GM23338 (cell line): ENCODE data around the gene ARHGAP1. TPM values are rescaled to one million over a fixed set of nuclear protein-coding genes. Genes with fewer than 3 reads are reported as not detected.

ENCODE experiments used
- ATAC-seq: fragments of 200-7000 bp; cut with Tn5 transposase; 3 replicates; pipeline ENCODE4 v1.9.1; 2020
- DNase-seq: peaks from one replicate; pipeline ENCODE4 v3.0.0-alpha.2; 2015; ENCODE audit warnings: low spot score
- H2AFZ ChIP-seq: fragments of 200-600 bp; sonication (generic); 2 replicates; pipeline ENCODE4 v1.8.0; 2016; ENCODE audit warnings: antibody characterized with exemption, mild to moderate bottlenecking, moderate library complexity
- H3F3A ChIP-seq: fragments of 200-600 bp; sonication (generic); replicated peaks from 2 replicates; pipeline ENCODE4 v1.8.0; 2017; ENCODE audit warnings: antibody characterized with exemption, mixed run types, low read depth
- H3K27ac ChIP-seq: fragments of 200-600 bp; sonication (generic); 2 replicates; pipeline ENCODE4 v1.6.1; 2016; ENCODE audit warnings: low read depth
- H3K27me3 ChIP-seq: fragments of 200-600 bp; sonication (generic); 2 replicates; pipeline ENCODE4 v1.8.0; 2016; ENCODE audit warnings: mild to moderate bottlenecking, mixed run types, moderate library complexity; ENCODE audit not compliant: insufficient read depth
- H3K36me3 ChIP-seq: fragments of 200-600 bp; sonication (generic); 2 replicates; pipeline ENCODE4 v1.8.0; 2016; ENCODE audit warnings: mild to moderate bottlenecking; ENCODE audit not compliant: insufficient read depth
- H3K4me1 ChIP-seq: fragments of 200-600 bp; sonication (generic); 2 replicates; pipeline ENCODE4 v1.8.0; 2016; ENCODE audit warnings: mild to moderate bottlenecking, moderate library complexity; ENCODE audit not compliant: insufficient read depth
- H3K4me2 ChIP-seq: fragments of 200-600 bp; sonication (generic); 2 replicates; pipeline ENCODE4 v1.7.1; 2017; ENCODE audit warnings: mixed run types
- H3K4me3 ChIP-seq: fragments of 200-600 bp; sonication (generic); 2 replicates; pipeline ENCODE4 v1.6.1; 2016; ENCODE audit warnings: mixed run types
- H3K79me2 ChIP-seq: fragments of 200-600 bp; sonication (generic); replicated peaks from 2 replicates; pipeline ENCODE4 v1.8.0; 2017; ENCODE audit warnings: mild to moderate bottlenecking; ENCODE audit not compliant: insufficient read depth
- H3K9me2 ChIP-seq: fragments of 200-600 bp; sonication (generic); 2 replicates; pipeline ENCODE4 v1.8.0; 2017; ENCODE audit not compliant: insufficient read depth
- H4K20me1 ChIP-seq: fragments of 200-600 bp; sonication (generic); replicated peaks from 2 replicates; pipeline ENCODE4 v1.8.0; 2017; ENCODE audit warnings: mild to moderate bottlenecking; ENCODE audit not compliant: insufficient read depth
- H3K27ac Mint-ChIP-seq: 2 replicates; pipeline ENCODE4 v1.8.0; 2020; ENCODE audit warnings: inconsistent platforms, mild to moderate bottlenecking, moderate library complexity, mixed read lengths
- H3K27me3 Mint-ChIP-seq: 3 replicates; pipeline ENCODE4 v1.8.0; 2022; ENCODE audit warnings: low read depth, mild to moderate bottlenecking, moderate library complexity, mixed read lengths, inconsistent platforms; ENCODE audit not compliant: insufficient read depth, poor library complexity
- H3K36me3 Mint-ChIP-seq: 3 replicates; pipeline ENCODE4 v1.8.0; 2021; ENCODE audit warnings: low read depth, mild to moderate bottlenecking, inconsistent platforms, moderate library complexity, mixed read lengths
- H3K4me1 Mint-ChIP-seq: 3 replicates; pipeline ENCODE4 v1.8.0; 2020; ENCODE audit warnings: mild to moderate bottlenecking, inconsistent platforms, mixed read lengths
- H3K4me3 Mint-ChIP-seq: 3 replicates; pipeline ENCODE4 v1.8.0; 2021; ENCODE audit warnings: moderate library complexity, mild to moderate bottlenecking, inconsistent platforms, mixed read lengths
- H3K9me3 Mint-ChIP-seq: 3 replicates; pipeline ENCODE4 v1.8.0; 2020; ENCODE audit warnings: moderate library complexity, mild to moderate bottlenecking, inconsistent platforms, mixed read lengths
- CREB1 ChIP-seq: fragments of 250-450 bp; sonication (Bioruptor Pico); IDR thresholded peaks from 2 replicates; pipeline ENCODE4 v1.5.0; 2020; ENCODE audit warnings: low read depth, mild to moderate bottlenecking, moderate library complexity
- EZH2phosphoT487 ChIP-seq: fragments of 200-600 bp; sonication (generic); IDR thresholded peaks from one replicate; pipeline ENCODE4 v1.8.1; 2018; ENCODE audit warnings: antibody characterized with exemption; ENCODE audit not compliant: unreplicated experiment
- JUNB ChIP-seq: IDR thresholded peaks from one replicate; pipeline ENCODE4 v1.6.1; 2016; ENCODE audit warnings: antibody characterized with exemption; ENCODE audit not compliant: unreplicated experiment
- NANOG ChIP-seq: IDR thresholded peaks from 2 replicates; pipeline ENCODE4 v1.6.1; 2016; ENCODE audit warnings: antibody characterized with exemption, borderline replicate concordance
- STAT1 ChIP-seq: IDR thresholded peaks from one replicate; pipeline ENCODE4 v1.6.1; 2016; ENCODE audit warnings: antibody characterized with exemption; ENCODE audit not compliant: unreplicated experiment
- polyA plus RNA-seq: library from polyadenylated mRNA; unstranded; fragments of >200 nt; fragmentation: Nextera tagmentation; extraction: Ambion mirVana; gene quantifications from 2 replicates; pipeline ENCODE4 v1.2.1, GENCODE V29; 2016
- total RNA-seq: library from RNA; depleted of rRNA; stranded (reverse); fragments of >200 nt; shearing (Covaris generic); gene quantifications from 2 replicates; pipeline ENCODE4 v1.2.3, GENCODE V29; 2014
- TF ChIP-seq, protein P1 (sequence below): fragments of 250-450 bp; sonication (Bioruptor Pico); IDR thresholded peaks from 2 replicates; pipeline ENCODE4 v1.5.0; 2020; ENCODE audit warnings: mild to moderate bottlenecking, moderate library complexity
- TF ChIP-seq, protein P2 (sequence below): IDR thresholded peaks from one replicate; pipeline ENCODE4 v1.6.1; 2018; ENCODE audit warnings: antibody characterized with exemption; ENCODE audit not compliant: unreplicated experiment
- TF ChIP-seq, protein P3 (sequence below): IDR thresholded peaks from 2 replicates; pipeline ENCODE4 v1.6.1; 2016; ENCODE audit warnings: antibody characterized with exemption
- TF ChIP-seq, protein P4 (sequence below), 2 experiments: fragments of 200-600 bp in 1 of 2; sonication (generic) in 1 of 2; conservative IDR thresholded peaks; 2 replicates each; pipeline versions ENCODE4 v1.5.1 to v1.6.1; 2016 to 2017; ENCODE audit warnings: antibody characterized with exemption in 2 of 2, low read depth in 2 of 2, mild to moderate bottlenecking in 2 of 2, moderate library complexity in 1 of 2

Gene ARHGAP1
- total and polyA plus RNA-seq, 2 experiments from 2014 or later = 23.4 to 38.1 TPM

DNA sequence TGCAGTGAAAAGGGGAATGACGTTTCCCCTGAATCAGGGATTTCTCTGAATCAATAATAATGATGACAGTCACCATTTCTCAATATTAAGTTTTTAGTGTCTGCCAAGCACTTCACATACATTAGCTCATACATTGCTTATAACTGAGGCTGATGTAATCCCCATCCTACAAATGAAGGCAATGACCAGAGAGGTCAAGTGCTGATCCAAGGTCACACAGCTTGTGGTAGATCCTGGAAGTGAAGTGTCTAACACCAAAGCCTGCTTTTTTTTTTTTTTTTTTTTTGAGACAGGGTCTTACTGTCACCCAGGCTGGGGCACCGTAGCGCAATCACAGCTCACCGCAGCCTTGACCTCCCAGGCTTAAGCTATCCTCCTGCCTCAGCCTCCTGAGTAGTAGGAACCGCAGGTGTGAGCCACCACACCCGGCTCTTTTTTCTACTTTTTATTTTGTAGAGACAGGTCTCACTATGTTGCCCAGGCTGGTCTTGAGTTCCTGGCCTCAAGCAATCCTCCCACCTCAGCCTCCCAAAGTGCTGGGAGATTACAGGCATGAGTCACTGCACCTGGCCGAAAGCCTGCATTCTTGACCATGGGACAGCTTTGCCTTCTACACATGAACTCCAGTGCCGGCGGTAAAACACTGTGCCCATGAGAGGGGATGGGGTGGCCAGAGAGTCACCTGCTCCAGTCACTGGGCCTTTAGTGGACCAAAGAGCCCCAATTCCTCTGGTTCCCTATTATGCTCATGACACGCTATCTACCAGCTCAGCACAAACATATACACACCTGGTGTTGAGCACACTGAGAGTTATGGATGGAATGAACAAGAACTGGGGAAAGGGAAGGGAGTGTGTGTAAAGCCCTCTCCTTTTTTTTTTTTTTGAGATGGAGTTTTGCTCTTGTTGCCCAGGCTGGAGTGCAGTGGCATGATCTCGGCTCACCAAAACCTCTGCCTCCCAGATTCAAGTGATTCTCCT is 17.4 kb downstream of the ARHGAP1 start:
- H3K36me3 ChIP-seq = no peaks in the 10 kb centered on the region
- no peaks in the 10 kb centered on the region for H3K27me3 ChIP-seq
- Mint-ChIP-seq H3K27me3 (peaks cover 4% of the 10 kb centered on the region), H3K27ac (no peak overlapping the region), H3K4me1 (no peaks in the 10 kb centered on the region), H3K9me3 (no peaks in the 10 kb centered on the region), H3K4me3 (no peak overlapping the region), H3K36me3 (peaks cover 12% of the 10 kb centered on the region; the same call in 2 of the 3 replicates)
- no peak overlapping the region for H2AFZ ChIP-seq
- no peak overlapping the region for H3K4me2 ChIP-seq
- ATAC-seq (no peak), DNase-seq (no peak)
- H3K27ac ChIP-seq = no peak overlapping the region
- no peaks in the 10 kb centered on the region for H3K4me1 ChIP-seq
- no peaks in the 10 kb centered on the region for H3K79me2 ChIP-seq
- H3K9me2 ChIP-seq = no peaks in the 10 kb centered on the region
- TF ChIP-seq CREB1 (CRISPR knock-in tag) (no peak), NANOG (no peak), STAT1 (no peak), JUNB (no peak), EZH2phosphoT487 (no peak)
- TF ChIP-seq, protein P1, sequence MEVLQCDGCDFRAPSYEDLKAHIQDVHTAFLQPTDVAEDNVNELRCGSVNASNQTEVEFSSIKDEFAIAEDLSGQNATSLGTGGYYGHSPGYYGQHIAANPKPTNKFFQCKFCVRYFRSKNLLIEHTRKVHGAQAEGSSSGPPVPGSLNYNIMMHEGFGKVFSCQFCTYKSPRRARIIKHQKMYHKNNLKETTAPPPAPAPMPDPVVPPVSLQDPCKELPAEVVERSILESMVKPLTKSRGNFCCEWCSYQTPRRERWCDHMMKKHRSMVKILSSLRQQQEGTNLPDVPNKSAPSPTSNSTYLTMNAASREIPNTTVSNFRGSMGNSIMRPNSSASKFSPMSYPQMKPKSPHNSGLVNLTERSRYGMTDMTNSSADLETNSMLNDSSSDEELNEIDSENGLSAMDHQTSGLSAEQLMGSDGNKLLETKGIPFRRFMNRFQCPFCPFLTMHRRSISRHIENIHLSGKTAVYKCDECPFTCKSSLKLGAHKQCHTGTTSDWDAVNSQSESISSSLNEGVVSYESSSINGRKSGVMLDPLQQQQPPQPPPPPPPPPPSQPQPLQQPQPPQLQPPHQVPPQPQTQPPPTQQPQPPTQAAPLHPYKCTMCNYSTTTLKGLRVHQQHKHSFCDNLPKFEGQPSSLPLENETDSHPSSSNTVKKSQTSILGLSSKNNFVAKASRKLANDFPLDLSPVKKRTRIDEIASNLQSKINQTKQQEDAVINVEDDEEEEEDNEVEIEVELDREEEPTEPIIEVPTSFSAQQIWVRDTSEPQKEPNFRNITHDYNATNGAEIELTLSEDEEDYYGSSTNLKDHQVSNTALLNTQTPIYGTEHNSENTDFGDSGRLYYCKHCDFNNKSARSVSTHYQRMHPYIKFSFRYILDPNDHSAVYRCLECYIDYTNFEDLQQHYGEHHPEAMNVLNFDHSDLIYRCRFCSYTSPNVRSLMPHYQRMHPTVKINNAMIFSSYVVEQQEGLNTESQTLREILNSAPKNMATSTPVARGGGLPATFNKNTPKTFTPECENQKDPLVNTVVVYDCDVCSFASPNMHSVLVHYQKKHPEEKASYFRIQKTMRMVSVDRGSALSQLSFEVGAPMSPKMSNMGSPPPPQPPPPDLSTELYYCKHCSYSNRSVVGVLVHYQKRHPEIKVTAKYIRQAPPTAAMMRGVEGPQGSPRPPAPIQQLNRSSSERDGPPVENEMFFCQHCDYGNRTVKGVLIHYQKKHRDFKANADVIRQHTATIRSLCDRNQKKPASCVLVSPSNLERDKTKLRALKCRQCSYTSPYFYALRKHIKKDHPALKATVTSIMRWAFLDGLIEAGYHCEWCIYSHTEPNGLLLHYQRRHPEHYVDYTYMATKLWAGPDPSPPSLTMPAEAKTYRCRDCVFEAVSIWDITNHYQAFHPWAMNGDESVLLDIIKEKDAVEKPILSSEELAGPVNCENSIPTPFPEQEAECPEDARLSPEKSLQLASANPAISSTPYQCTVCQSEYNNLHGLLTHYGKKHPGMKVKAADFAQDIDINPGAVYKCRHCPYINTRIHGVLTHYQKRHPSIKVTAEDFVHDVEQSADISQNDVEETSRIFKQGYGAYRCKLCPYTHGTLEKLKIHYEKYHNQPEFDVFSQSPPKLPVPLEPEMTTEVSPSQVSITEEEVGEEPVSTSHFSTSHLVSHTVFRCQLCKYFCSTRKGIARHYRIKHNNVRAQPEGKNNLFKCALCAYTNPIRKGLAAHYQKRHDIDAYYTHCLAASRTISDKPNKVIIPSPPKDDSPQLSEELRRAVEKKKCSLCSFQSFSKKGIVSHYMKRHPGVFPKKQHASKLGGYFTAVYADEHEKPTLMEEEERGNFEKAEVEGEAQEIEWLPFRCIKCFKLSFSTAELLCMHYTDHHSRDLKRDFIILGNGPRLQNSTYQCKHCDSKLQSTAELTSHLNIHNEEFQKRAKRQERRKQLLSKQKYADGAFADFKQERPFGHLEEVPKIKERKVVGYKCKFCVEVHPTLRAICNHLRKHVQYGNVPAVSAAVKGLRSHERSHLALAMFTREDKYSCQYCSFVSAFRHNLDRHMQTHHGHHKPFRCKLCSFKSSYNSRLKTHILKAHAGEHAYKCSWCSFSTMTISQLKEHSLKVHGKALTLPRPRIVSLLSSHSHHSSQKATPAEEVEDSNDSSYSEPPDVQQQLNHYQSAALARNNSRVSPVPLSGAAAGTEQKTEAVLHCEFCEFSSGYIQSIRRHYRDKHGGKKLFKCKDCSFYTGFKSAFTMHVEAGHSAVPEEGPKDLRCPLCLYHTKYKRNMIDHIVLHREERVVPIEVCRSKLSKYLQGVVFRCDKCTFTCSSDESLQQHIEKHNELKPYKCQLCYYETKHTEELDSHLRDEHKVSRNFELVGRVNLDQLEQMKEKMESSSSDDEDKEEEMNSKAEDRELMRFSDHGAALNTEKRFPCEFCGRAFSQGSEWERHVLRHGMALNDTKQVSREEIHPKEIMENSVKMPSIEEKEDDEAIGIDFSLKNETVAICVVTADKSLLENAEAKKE (CRISPR knock-in tag) = no peak
- TF ChIP-seq, protein P2, sequence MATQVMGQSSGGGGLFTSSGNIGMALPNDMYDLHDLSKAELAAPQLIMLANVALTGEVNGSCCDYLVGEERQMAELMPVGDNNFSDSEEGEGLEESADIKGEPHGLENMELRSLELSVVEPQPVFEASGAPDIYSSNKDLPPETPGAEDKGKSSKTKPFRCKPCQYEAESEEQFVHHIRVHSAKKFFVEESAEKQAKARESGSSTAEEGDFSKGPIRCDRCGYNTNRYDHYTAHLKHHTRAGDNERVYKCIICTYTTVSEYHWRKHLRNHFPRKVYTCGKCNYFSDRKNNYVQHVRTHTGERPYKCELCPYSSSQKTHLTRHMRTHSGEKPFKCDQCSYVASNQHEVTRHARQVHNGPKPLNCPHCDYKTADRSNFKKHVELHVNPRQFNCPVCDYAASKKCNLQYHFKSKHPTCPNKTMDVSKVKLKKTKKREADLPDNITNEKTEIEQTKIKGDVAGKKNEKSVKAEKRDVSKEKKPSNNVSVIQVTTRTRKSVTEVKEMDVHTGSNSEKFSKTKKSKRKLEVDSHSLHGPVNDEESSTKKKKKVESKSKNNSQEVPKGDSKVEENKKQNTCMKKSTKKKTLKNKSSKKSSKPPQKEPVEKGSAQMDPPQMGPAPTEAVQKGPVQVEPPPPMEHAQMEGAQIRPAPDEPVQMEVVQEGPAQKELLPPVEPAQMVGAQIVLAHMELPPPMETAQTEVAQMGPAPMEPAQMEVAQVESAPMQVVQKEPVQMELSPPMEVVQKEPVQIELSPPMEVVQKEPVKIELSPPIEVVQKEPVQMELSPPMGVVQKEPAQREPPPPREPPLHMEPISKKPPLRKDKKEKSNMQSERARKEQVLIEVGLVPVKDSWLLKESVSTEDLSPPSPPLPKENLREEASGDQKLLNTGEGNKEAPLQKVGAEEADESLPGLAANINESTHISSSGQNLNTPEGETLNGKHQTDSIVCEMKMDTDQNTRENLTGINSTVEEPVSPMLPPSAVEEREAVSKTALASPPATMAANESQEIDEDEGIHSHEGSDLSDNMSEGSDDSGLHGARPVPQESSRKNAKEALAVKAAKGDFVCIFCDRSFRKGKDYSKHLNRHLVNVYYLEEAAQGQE = no peak
- TF ChIP-seq, protein P3, sequence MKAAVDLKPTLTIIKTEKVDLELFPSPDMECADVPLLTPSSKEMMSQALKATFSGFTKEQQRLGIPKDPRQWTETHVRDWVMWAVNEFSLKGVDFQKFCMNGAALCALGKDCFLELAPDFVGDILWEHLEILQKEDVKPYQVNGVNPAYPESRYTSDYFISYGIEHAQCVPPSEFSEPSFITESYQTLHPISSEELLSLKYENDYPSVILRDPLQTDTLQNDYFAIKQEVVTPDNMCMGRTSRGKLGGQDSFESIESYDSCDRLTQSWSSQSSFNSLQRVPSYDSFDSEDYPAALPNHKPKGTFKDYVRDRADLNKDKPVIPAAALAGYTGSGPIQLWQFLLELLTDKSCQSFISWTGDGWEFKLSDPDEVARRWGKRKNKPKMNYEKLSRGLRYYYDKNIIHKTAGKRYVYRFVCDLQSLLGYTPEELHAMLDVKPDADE = no peak
- TF ChIP-seq, protein P4, sequence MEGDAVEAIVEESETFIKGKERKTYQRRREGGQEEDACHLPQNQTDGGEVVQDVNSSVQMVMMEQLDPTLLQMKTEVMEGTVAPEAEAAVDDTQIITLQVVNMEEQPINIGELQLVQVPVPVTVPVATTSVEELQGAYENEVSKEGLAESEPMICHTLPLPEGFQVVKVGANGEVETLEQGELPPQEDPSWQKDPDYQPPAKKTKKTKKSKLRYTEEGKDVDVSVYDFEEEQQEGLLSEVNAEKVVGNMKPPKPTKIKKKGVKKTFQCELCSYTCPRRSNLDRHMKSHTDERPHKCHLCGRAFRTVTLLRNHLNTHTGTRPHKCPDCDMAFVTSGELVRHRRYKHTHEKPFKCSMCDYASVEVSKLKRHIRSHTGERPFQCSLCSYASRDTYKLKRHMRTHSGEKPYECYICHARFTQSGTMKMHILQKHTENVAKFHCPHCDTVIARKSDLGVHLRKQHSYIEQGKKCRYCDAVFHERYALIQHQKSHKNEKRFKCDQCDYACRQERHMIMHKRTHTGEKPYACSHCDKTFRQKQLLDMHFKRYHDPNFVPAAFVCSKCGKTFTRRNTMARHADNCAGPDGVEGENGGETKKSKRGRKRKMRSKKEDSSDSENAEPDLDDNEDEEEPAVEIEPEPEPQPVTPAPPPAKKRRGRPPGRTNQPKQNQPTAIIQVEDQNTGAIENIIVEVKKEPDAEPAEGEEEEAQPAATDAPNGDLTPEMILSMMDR (conservative IDR thresholded peaks at IDR 0.05; ENCODE audit: low read depth in 2 of 2) = no peak
- H3K4me3 ChIP-seq = no peak overlapping the region
- H3F3A ChIP-seq = 0 out of 2 replicates have a peak, but pooled peaks cover 2% of the 10 kb centered on the region
- H4K20me1 ChIP-seq = no peaks in the 10 kb centered on the region
